Activated CD4-positive, alpha-beta T cell treated with anti-CD3 and anti-CD28 coated beads for 24 hours (primary cell): ENCODE data around the gene FCGBP.
"Not testable (repeated sequence)": the region's sequence is repeated elsewhere in the genome, so short reads cannot be mapped to it uniquely, and the experiment has no call there.

ENCODE experiments used
- DNase-seq, 2 donors: peaks; one replicate each; pipeline ENCODE4 v3.0.0-alpha.2; 2020; ENCODE audit warnings: low read depth in 2 of 2

Gene FCGBP

DNA sequence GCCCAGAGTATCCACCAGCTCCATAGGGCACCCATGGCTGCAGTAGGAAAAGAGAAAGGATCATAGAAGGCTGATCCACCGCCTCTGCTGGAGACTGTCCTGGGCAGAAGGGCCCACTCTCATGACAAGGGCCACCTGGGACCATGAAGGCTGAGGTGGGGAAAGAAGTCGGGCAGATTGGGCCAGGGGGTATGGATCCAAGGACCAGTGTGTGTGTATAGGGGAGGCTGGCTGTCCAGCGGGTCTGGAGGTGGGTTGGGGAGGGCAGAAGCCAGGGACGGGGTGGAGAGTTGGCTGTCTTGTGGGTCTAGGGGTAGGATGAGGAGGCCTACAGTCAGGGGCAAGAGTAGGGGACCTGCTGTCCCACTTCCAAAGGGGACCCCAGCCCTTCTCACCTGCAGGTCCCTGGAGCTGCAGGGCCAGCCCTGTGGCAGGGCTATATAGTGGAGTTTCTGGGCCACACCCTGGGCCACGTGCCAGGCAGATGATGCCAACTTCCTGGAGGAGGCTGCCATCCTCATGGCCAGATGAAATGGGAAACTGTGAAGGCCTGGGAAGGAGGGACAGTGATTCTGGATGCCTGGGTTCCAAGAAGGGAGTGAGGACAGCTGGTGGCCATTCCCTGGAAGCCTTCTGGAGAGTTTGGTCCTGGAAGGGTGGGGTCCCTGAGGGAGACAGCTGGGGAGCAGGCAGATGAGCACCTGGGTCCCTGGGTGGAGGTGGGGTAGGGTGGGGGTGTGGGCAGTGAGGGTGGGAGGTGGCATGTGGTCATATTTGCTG is at the start of gene FCGBP:
TSS of gene FCGBP (minus strand) at position 51 of the 780 bp plus-strand sequence.
- DNase-seq, result no peak

- no peak for DNase-seq
These were observed 49.4 kb upstream of the FCGBP start for GRCh38 chr19:39983695-39984300.

GRCh38 chr19:39982883-39983282 is 48.4 kb upstream of the FCGBP start:
- DNase-seq, result no peak

GRCh38 chr19:39974377-39975155 is 40.1 kb upstream of the FCGBP start:
- no peak for DNase-seq

- DNase-seq, result no peak
These were observed 37.1 kb upstream of the FCGBP start for GRCh38 chr19:39971380-39972035.

GRCh38 chr19:39970675-39971379 is 36.4 kb upstream of the FCGBP start, which contains the start of gene PSMC4:
PSMC4 (plus strand) TSS chr19:39971165; CDS start chr19:39971203, 38 bp downstream.
- DNase-seq, result peak; percentile 94 to 96

DNA sequence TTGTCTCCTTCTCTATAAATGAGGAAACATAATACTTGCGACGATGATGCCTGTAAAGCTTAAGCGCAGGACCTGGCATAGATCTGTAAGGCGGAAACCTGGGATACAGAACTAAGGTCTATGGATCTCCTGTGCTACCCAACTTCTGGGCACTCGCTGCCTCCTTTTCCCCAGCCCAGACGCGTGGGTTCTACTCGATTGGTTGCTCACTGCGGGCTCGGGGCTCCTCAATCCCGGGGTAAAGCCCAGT is 35.9 kb upstream of the FCGBP start:
- no peak for DNase-seq

GRCh38 chr19:39969681-39970424 is 35.4 kb upstream of the FCGBP start:
- DNase-seq, result no peak

DNA sequence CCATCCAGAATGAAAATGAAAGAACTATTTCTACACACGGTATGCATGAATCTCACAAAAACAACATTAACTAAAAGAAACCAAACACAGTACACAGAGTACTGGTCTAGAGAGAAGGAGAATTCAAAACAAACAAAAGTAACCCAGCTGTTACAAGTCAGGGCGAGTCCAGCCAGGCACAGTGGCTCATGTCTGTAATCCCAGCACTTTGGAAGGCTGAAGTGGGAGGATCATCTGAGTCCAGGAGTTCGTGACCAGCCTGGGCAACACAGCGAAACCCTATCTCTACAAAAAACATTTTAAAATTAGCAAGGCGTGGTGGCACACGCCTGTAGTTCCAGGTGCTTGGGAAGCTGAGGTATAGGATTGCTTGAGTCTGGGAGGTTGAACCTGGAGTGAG is 34.8 kb upstream of the FCGBP start:
- no peak for DNase-seq

- DNase-seq, result no peak
These were observed 34.4 kb upstream of the FCGBP start for GRCh38 chr19:39968789-39969188.

DNA sequence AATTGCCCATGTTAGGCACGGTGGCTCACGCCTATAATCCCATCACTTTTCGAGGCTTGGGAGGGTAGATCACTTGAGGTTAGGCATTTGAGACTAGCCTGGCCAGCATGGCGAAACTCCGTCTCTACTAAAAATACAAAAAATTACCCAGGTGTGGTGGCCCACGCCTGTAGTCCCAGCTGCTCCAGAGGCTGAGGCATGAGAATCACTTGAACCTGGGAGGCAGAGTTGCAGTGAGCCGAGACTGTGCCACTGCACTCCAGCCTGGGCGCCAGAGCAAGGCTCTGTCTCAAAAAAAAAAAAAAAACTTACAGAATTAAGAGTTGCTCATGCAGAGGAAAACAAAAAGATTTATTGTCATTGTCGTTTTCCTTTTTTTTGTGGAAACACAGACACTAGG is 33.1 kb upstream of the FCGBP start:
- DNase-seq, result no peak

DNA sequence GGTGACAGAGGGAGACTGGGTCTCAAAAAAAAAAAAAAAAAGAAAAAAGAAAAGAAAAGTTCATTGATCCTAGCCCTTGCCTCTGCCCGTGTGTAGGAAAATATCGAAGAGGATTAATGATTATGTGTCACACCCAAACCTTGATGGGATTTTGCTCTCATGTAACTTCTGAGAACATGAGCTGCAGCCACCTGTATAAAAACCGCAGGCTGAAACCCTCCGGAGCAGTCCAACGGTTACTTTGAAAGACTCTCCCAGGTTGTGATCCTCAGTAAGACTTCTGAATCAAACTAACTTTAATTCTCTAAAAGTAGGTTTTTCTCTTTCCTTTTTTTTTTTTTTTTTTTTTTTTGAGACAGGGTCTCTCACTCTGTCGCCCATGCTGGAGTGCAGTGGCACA is 32.2 kb upstream of the FCGBP start:
- no peak for DNase-seq

- DNase-seq, result no peak
These were observed 29.5 kb upstream of the FCGBP start for GRCh38 chr19:39963898-39964297.

DNA sequence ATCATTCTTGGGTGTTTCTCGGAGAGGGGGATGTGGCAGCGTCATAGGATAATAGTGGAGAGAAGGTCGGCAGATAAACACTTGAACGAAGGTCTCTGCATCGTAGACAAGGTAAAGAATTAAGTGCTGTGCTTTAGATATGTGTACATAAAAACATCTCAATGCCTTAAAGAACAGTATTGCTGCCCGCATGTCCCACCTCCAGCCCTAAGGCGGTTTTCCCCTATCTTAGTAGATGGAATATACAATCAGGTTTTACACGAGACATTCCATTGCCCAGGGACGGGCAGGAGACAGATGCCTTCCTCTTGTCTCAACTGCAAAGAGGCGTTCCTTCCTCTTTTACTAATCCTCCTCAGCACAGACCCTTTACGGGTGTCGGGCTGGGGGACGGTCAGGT is 25.0 kb upstream of the FCGBP start:
- DNase-seq, result not testable (repeated sequence)

GRCh38 chr19:39958942-39959341 is 24.5 kb upstream of the FCGBP start:
- DNase-seq, result not testable (repeated sequence)

- DNase-seq, result not testable (repeated sequence)
These were observed 23.5 kb upstream of the FCGBP start for GRCh38 chr19:39957886-39958285.

DNA sequence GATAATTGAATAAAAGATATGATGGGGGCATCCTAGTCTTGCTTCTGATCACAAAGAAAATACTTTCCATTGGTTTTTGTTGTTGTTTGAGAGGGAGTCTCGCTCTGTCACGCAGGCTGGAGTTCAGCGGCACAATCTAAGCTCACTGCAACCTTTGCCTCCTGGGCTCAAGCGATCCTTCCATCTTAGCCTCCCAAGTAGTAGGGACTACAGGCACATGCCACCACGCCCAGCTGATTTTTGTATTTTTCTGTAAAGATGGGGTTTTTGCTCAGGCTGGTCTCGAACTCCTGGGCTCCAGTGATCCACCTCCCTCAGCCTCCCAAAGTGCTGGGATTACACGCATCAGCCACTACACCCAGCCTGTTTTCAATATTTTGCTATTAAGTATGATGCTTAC is 19.5 kb upstream of the FCGBP start:
- DNase-seq, result no peak

DNA sequence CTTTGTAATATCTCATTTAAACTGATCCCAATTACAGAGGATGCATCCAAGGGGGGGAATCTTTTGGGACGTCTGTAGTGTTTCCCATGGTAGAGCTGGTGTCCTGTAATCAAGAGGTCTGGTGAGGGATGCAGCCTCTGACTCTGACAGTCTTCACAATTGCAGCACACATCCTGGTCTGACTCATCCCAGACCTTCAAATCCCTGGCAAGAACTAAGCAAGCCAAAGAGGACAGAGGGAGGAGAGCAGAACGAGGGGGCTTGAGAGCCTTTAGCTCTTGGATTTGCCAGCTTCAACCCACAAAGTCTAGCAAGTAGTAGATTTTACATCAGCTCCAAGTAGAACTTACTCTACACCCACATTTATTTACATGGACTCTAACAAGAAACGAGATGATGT is 17.3 kb upstream of the FCGBP start:
- DNase-seq, result no peak

- no peak for DNase-seq
These were observed 16.7 kb upstream of the FCGBP start for GRCh38 chr19:39951065-39951650.

DNA sequence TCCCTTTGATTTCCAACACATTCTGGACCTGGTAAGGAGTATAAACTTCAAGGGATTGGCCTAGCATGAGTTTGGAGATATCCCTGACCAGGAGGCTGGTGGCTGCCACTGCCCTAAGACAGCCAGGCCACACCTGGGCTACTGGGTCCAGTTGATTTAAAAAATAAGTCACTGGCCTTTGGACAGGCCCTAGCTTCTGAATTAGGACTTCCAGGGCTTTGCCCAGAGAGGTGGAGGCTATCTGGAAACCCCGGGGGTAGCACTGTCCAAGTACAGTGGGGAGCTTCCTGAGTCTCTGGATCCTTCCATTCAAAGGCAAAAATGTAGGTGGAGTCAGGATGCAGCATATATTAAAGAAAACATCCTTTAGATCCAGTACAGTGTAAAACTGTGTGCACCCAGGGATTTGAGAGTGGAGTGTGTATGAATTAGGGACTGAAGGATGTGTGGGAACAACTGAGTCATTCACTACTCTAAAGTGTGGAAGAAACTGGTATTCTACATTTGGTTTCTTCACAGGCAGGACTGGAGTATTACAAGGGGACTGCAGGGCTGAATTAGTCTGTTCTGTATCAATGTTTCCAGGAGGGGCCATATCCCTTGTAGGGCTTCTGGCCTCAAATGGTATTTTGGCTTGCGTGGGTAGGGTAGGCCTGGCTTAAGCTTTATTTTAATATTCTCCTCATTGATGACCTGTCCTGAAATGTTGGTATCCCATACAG is 14.8 kb upstream of the FCGBP start:
- DNase-seq, result no peak
